Ammon's horn (tissue), 1 donor: Measurements from ENCODE around the gene RPA1.

ENCODE experiments used
- DNase-seq: peaks from one replicate; pipeline ENCODE4 v3.0.0-alpha.2; 2016; ENCODE audit warnings: low spot score

RPA1 gene

GRCh38 chr17:1909985-1910384 lies 80.2 kb downstream of the RPA1 start:
- DNase-seq: no peak

- no peak for DNase-seq
Observed at GRCh38 chr17:1912146-1912545, 82.3 kb downstream of the RPA1 start.

GRCh38 chr17:1913702-1914101 lies 83.9 kb downstream of the RPA1 start:
- no peak for DNase-seq

- no peak for DNase-seq
Observed at GRCh38 chr17:1914661-1915083, 84.9 kb downstream of the RPA1 start.

GRCh38 chr17:1915889-1916288 lies 86.1 kb downstream of the RPA1 start:
- DNase-seq: no peak

- no peak for DNase-seq
Observed at GRCh38 chr17:1916316-1916715, 86.5 kb downstream of the RPA1 start.

- no peak for DNase-seq
Observed at GRCh38 chr17:1916963-1917715, 87.3 kb downstream of the RPA1 start.

- no peak for DNase-seq
Observed at GRCh38 chr17:1918346-1919162, 88.7 kb downstream of the RPA1 start.

- no peak for DNase-seq
Observed at GRCh38 chr17:1919201-1919600, 89.4 kb downstream of the RPA1 start.

GRCh38 chr17:1920948-1921351 lies 91.1 kb downstream of the RPA1 start:
- peak; percentile 84 for DNase-seq

- peak; percentile 65 for DNase-seq
Observed at GRCh38 chr17:1928976-1929375, 99.2 kb downstream of the RPA1 start.

- DNase-seq: no peak
Observed at GRCh38 chr17:1930337-1930645, 100.5 kb downstream of the RPA1 start.

- DNase-seq: peak; percentile 70
Observed at GRCh38 chr17:1931844-1932579, 102.2 kb downstream of the RPA1 start.

GRCh38 chr17:1933875-1934715 lies 104.3 kb downstream of the RPA1 start:
- DNase-seq: peak; percentile 48

- no peak for DNase-seq
Observed at GRCh38 chr17:1934901-1935300, 105.1 kb downstream of the RPA1 start.

- no peak for DNase-seq
Observed at GRCh38 chr17:1936766-1937165, 107.0 kb downstream of the RPA1 start.

GRCh38 chr17:1937461-1937860 lies 107.7 kb downstream of the RPA1 start:
- DNase-seq: no peak

- no peak for DNase-seq
Observed at GRCh38 chr17:1939981-1940809, 110.4 kb downstream of the RPA1 start.

- no peak for DNase-seq
Observed at GRCh38 chr17:1940810-1941185, 111.0 kb downstream of the RPA1 start.

GRCh38 chr17:1941272-1942065 lies 111.7 kb downstream of the RPA1 start:
- DNase-seq: no peak
